ENCODE results near the gene GRM1. TPM values are rescaled to one million over a fixed set of nuclear protein-coding genes. Genes with fewer than 3 reads are reported as not detected.

Gene GRM1
- total and polyA plus RNA-seq, 2 experiments from 2014 or later = 0.29 to 0.63 TPM

- no peaks in the 10 kb centered on the region for H3K79me2 ChIP-seq (replicated peaks; ENCODE audit: insufficient read depth)
- ATAC-seq (no peak), DNase-seq (ENCODE audit: low spot score) (no peak)
- no peaks in the 10 kb centered on the region for H3F3A ChIP-seq (replicated peaks; ENCODE audit: low read depth)
- no peak overlapping the region for H3K4me3 ChIP-seq
- Mint-ChIP-seq H3K4me1 (no peaks in the 10 kb centered on the region), H3K36me3 (ENCODE audit: low read depth) (peaks cover 4% of the 10 kb centered on the region; the same call in 2 of the 3 replicates), H3K9me3 (peaks cover 9% of the 10 kb centered on the region), H3K27ac (no peak overlapping the region), H3K4me3 (no peak overlapping the region), H3K27me3 (ENCODE audit: insufficient read depth, low read depth, poor library complexity) (peaks cover 2% of the 10 kb centered on the region)
- no peaks in the 10 kb centered on the region for H3K27me3 ChIP-seq (ENCODE audit: insufficient read depth)
- peaks cover 6% of the 10 kb centered on the region for H3K9me2 ChIP-seq (ENCODE audit: insufficient read depth)
- no peak overlapping the region for H2AFZ ChIP-seq
- H4K20me1 ChIP-seq (replicated peaks; ENCODE audit: insufficient read depth) = no peaks in the 10 kb centered on the region
- no peaks in the 10 kb centered on the region for H3K36me3 ChIP-seq (ENCODE audit: insufficient read depth)
- H3K4me1 ChIP-seq (ENCODE audit: insufficient read depth) = no peaks in the 10 kb centered on the region
- TF ChIP-seq CTCF (conservative IDR thresholded peaks at IDR 0.05; ENCODE audit: low read depth in 2 of 2) (no peak), CREB1 (CRISPR knock-in tag; IDR thresholded peaks at IDR 0.05; ENCODE audit: low read depth) (no peak), EZH2phosphoT487 (IDR thresholded peaks at IDR 0.05; ENCODE audit: unreplicated experiment) (no peak), REST (IDR thresholded peaks at IDR 0.05; ENCODE audit: unreplicated experiment) (no peak), ETS1 (IDR thresholded peaks at IDR 0.05) (no peak), NANOG (IDR thresholded peaks at IDR 0.05; ENCODE audit: borderline replicate concordance) (no peak), ZNF331 (CRISPR knock-in tag; IDR thresholded peaks at IDR 0.05; ENCODE audit: low read depth) (no peak), POLR2AphosphoS5 (IDR thresholded peaks at IDR 0.05; ENCODE audit: low read depth) (no peak), STAT1 (IDR thresholded peaks at IDR 0.05; ENCODE audit: unreplicated experiment) (no peak), ZNF114 (CRISPR knock-in tag; IDR thresholded peaks at IDR 0.05) (no peak), ZNF462 (CRISPR knock-in tag; IDR thresholded peaks at IDR 0.05) (no peak), EZH2 (IDR thresholded peaks at IDR 0.05; ENCODE audit: low read depth, unreplicated experiment) (no peak), JUNB (IDR thresholded peaks at IDR 0.05; ENCODE audit: unreplicated experiment) (no peak)
- no peak overlapping the region for H3K27ac ChIP-seq (ENCODE audit: low read depth)
- no peak overlapping the region for H3K4me2 ChIP-seq
Observed at GRCh38 chr6:146244630-146245143, 215.8 kb downstream of the GRM1 start.
